ENCODE measurements around the gene TLE1.
A peak's percentile ranks its signal among the peaks of the same experiment; 100 is the strongest.

Gene TLE1

DNA sequence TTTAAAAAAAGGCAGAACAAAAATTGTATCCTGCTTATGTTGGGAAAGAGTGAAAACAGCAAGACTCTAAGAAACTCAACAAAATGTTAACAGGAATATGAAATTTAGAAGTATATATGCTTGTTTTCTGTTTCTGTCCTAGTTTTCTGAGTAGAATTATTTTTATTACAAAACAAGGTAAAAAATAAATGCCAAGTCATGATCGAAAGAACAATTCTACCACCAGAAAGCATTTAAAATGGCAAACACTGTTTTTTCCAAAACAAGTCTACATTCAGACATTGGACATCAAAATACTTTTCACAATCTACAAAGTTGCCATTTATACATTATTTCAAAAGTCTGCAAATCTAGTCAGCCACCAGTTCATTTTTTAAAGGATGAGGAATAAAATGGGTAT is 102.6 kb downstream of the TLE1 start:
- no peak overlapping the region for H3K14ac ChIP-seq (ENCODE audit: low read length in 2 of 2)
- 100% methylated on average over 1 of the region's 1 CpG for WGBS
- no peak overlapping the region for H2AK5ac ChIP-seq (ENCODE audit: low read length, severe bottlenecking)
- H2BK15ac ChIP-seq (ENCODE audit: low read depth, poor library complexity, severe bottlenecking) = no peak overlapping the region
- no peak overlapping the region for H3K4me2 ChIP-seq (ENCODE audit: low read length, poor library complexity, severe bottlenecking)
- H3K9me3 ChIP-seq (ENCODE audit: control insufficient read depth, low read length) = no peaks in the 10 kb centered on the region
- no peak overlapping the region for H4K91ac ChIP-seq (ENCODE audit: low read length)
- no peaks in the 10 kb centered on the region for H3K27me3 ChIP-seq (ENCODE audit: control insufficient read depth in 1 of 2, insufficient read depth in 1 of 2, low read length in 2 of 2)
- peaks cover 13% of the 10 kb centered on the region for H3K4me1 ChIP-seq (ENCODE audit: control insufficient read depth, insufficient read depth, low read depth, low read length)
- DNase-seq = no peak
- H4K8ac ChIP-seq (ENCODE audit: low read length) = no peak overlapping the region
- no peak overlapping the region for H3K18ac ChIP-seq (ENCODE audit: low read depth in 1 of 2, low read length in 2 of 2)
- no peak overlapping the region for H2BK120ac ChIP-seq (ENCODE audit: low read depth, low read length)
- no peak overlapping the region for H3K27ac ChIP-seq (ENCODE audit: low read length, poor library complexity, severe bottlenecking)
- H2BK5ac ChIP-seq (ENCODE audit: low read depth, low read length, poor library complexity, severe bottlenecking) = no peak overlapping the region
- H3K4ac ChIP-seq (ENCODE audit: low read depth in 1 of 2, low read length in 2 of 2) = no peak overlapping the region
- no peak overlapping the region for H3K23ac ChIP-seq (ENCODE audit: low read length in 2 of 2)
- no peak overlapping the region for H3K4me3 ChIP-seq (ENCODE audit: insufficient read depth in 1 of 2, low read depth in 1 of 2, low read length in 2 of 2)
- H3K9ac ChIP-seq (ENCODE audit: low read length) = no peak overlapping the region
- no peak overlapping the region for H2BK12ac ChIP-seq (ENCODE audit: low read length in 2 of 2)
- peaks cover 28 to 80% of the 10 kb centered on the region in 2 experiments for H3K36me3 ChIP-seq (ENCODE audit: control insufficient read depth in 1 of 2, insufficient read depth in 2 of 2, low read depth in 1 of 2, low read length in 2 of 2)
- no peaks in the 10 kb centered on the region for H3K79me1 ChIP-seq (replicated peaks; ENCODE audit: low read length, poor library complexity, severe bottlenecking)
- H2AFZ ChIP-seq (ENCODE audit: low read depth, low read length) = no peak overlapping the region

DNA sequence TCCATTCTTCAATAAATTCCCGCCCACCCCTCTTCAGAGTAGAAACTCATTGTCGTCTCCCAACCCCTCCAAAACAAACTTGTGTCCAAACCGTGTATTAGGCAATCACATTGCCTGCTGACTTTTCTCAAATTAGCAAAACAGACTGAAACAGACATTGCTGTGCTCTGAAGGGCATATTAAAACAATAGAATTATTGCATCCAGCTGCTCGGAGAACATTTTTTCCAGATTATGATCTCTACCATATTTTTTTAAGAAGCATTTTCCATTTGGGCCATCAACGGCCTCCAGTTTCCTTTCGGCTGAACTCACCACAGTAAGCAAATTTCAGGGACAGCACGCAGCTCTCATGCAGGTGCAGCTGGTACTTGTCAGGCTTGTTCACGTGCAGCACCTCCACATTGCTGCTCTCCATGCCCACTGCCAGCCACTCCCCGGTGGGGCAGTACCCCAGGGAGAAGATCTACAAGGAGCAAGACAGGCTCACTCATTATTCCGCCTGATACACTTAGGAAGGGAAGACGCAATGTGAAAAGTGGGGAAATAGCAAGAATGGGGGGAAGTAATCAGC is 104.1 kb downstream of the TLE1 start:
- Histone ChIP-seq H4K8ac (ENCODE audit: low read length) (no peak overlapping the region), H3K27ac (ENCODE audit: low read length, poor library complexity, severe bottlenecking) (no peak overlapping the region), H3K4me1 (ENCODE audit: control insufficient read depth, insufficient read depth, low read depth, low read length) (peaks cover 12% of the 10 kb centered on the region), H2BK120ac (ENCODE audit: low read depth, low read length) (no peak overlapping the region), H2BK15ac (ENCODE audit: low read depth, poor library complexity, severe bottlenecking) (no peak overlapping the region), H2AK5ac (ENCODE audit: low read length, severe bottlenecking) (no peak overlapping the region), H3K4me2 (ENCODE audit: low read length, poor library complexity, severe bottlenecking) (no peak overlapping the region), H3K36me3 (ENCODE audit: control insufficient read depth in 1 of 2, insufficient read depth in 2 of 2, low read depth in 1 of 2, low read length in 2 of 2) (peaks cover 21 to 76% of the 10 kb centered on the region in 2 experiments), H3K14ac (ENCODE audit: low read length in 2 of 2) (no peak overlapping the region), H3K27me3 (ENCODE audit: control insufficient read depth in 1 of 2, insufficient read depth in 1 of 2, low read length in 2 of 2) (no peaks in the 10 kb centered on the region), H3K18ac (ENCODE audit: low read depth in 1 of 2, low read length in 2 of 2) (no peak overlapping the region), H3K4me3 (ENCODE audit: insufficient read depth in 1 of 2, low read depth in 1 of 2, low read length in 2 of 2) (no peak overlapping the region), H3K4ac (ENCODE audit: low read depth in 1 of 2, low read length in 2 of 2) (no peak overlapping the region), H3K79me1 (replicated peaks; ENCODE audit: low read length, poor library complexity, severe bottlenecking) (no peaks in the 10 kb centered on the region), H2AFZ (ENCODE audit: low read depth, low read length) (no peak overlapping the region), H4K91ac (ENCODE audit: low read length) (no peak overlapping the region), H3K9ac (ENCODE audit: low read length) (no peak overlapping the region), H3K9me3 (ENCODE audit: control insufficient read depth, low read length) (no peaks in the 10 kb centered on the region), H2BK12ac (ENCODE audit: low read length in 2 of 2) (no peak overlapping the region), H2BK5ac (ENCODE audit: low read depth, low read length, poor library complexity, severe bottlenecking) (no peak overlapping the region), H3K23ac (ENCODE audit: low read length in 2 of 2) (no peak overlapping the region)
- WGBS = 98% methylated on average over 11 of the region's 11 CpGs
- DNase-seq = no peak

- Histone ChIP-seq H3K4me2 (ENCODE audit: low read length, poor library complexity, severe bottlenecking) (no peak overlapping the region), H3K4me1 (ENCODE audit: control insufficient read depth, insufficient read depth, low read depth, low read length) (peaks cover 12% of the 10 kb centered on the region), H3K14ac (ENCODE audit: low read length in 2 of 2) (no peak overlapping the region), H3K36me3 (ENCODE audit: control insufficient read depth in 1 of 2, insufficient read depth in 2 of 2, low read depth in 1 of 2, low read length in 2 of 2) (peaks cover 12 to 65% of the 10 kb centered on the region in 2 experiments), H3K4ac (ENCODE audit: low read depth in 1 of 2, low read length in 2 of 2) (no peak overlapping the region), H2BK15ac (ENCODE audit: low read depth, poor library complexity, severe bottlenecking) (no peak overlapping the region), H3K18ac (ENCODE audit: low read depth in 1 of 2, low read length in 2 of 2) (no peak overlapping the region), H3K27ac (ENCODE audit: low read length, poor library complexity, severe bottlenecking) (no peak overlapping the region), H2BK120ac (ENCODE audit: low read depth, low read length) (no peak overlapping the region), H4K8ac (ENCODE audit: low read length) (no peak overlapping the region), H2BK5ac (ENCODE audit: low read depth, low read length, poor library complexity, severe bottlenecking) (no peak overlapping the region), H4K91ac (ENCODE audit: low read length) (no peak overlapping the region), H3K9ac (ENCODE audit: low read length) (no peak overlapping the region), H3K27me3 (ENCODE audit: control insufficient read depth in 1 of 2, insufficient read depth in 1 of 2, low read length in 2 of 2) (no peaks in the 10 kb centered on the region), H3K4me3 (ENCODE audit: insufficient read depth in 1 of 2, low read depth in 1 of 2, low read length in 2 of 2) (no peak overlapping the region), H3K79me1 (replicated peaks; ENCODE audit: low read length, poor library complexity, severe bottlenecking) (no peaks in the 10 kb centered on the region), H3K23ac (ENCODE audit: low read length in 2 of 2) (no peak overlapping the region), H3K9me3 (ENCODE audit: control insufficient read depth, low read length) (no peaks in the 10 kb centered on the region), H2BK12ac (ENCODE audit: low read length in 2 of 2) (no peak overlapping the region), H2AFZ (ENCODE audit: low read depth, low read length) (no peak overlapping the region), H2AK5ac (ENCODE audit: low read length, severe bottlenecking) (no peak overlapping the region)
- 98% methylated on average over 6 of the region's 8 CpGs for WGBS
- no peak for DNase-seq
Observed at GRCh38 chr9:81584099-81584498, 105.2 kb downstream of the TLE1 start.

GRCh38 chr9:81581986-81582385 is 107.4 kb downstream of the TLE1 start:
- no peak overlapping the region for H2BK12ac ChIP-seq (ENCODE audit: low read length in 2 of 2)
- H3K79me1 ChIP-seq (replicated peaks; ENCODE audit: low read length, poor library complexity, severe bottlenecking) = no peaks in the 10 kb centered on the region
- no peak overlapping the region for H2BK15ac ChIP-seq (ENCODE audit: low read depth, poor library complexity, severe bottlenecking)
- H2BK120ac ChIP-seq (ENCODE audit: low read depth, low read length) = no peak overlapping the region
- H3K4me1 ChIP-seq (ENCODE audit: control insufficient read depth, insufficient read depth, low read depth, low read length) = peaks cover 3% of the 10 kb centered on the region
- no peak overlapping the region for H3K27ac ChIP-seq (ENCODE audit: low read length, poor library complexity, severe bottlenecking)
- no peak overlapping the region for H3K4me2 ChIP-seq (ENCODE audit: low read length, poor library complexity, severe bottlenecking)
- H3K27me3 ChIP-seq (ENCODE audit: control insufficient read depth in 1 of 2, insufficient read depth in 1 of 2, low read length in 2 of 2) = no peaks in the 10 kb centered on the region
- 100% methylated on average over 1 of the region's 3 CpGs for WGBS
- H2BK5ac ChIP-seq (ENCODE audit: low read depth, low read length, poor library complexity, severe bottlenecking) = no peak overlapping the region
- H2AK5ac ChIP-seq (ENCODE audit: low read length, severe bottlenecking) = no peak overlapping the region
- peaks cover 9 to 45% of the 10 kb centered on the region in 2 experiments for H3K36me3 ChIP-seq (ENCODE audit: control insufficient read depth in 1 of 2, insufficient read depth in 2 of 2, low read depth in 1 of 2, low read length in 2 of 2)
- H3K18ac ChIP-seq (ENCODE audit: low read depth in 1 of 2, low read length in 2 of 2) = peak overlapping the region in 1 of 2 experiments; percentile 30
- no peak for DNase-seq
- no peaks in the 10 kb centered on the region for H3K9me3 ChIP-seq (ENCODE audit: control insufficient read depth, low read length)
- H3K23ac ChIP-seq (ENCODE audit: low read length in 2 of 2) = no peak overlapping the region
- H4K91ac ChIP-seq (ENCODE audit: low read length) = no peak overlapping the region
- H4K8ac ChIP-seq (ENCODE audit: low read length) = no peak overlapping the region
- no peak overlapping the region for H2AFZ ChIP-seq (ENCODE audit: low read depth, low read length)
- H3K4ac ChIP-seq (ENCODE audit: low read depth in 1 of 2, low read length in 2 of 2) = no peak overlapping the region
- H3K14ac ChIP-seq (ENCODE audit: low read length in 2 of 2) = no peak overlapping the region
- H3K4me3 ChIP-seq (ENCODE audit: insufficient read depth in 1 of 2, low read depth in 1 of 2, low read length in 2 of 2) = no peak overlapping the region
- H3K9ac ChIP-seq (ENCODE audit: low read length) = no peak overlapping the region

Data from mesenchymal stem cell (in vitro differentiated cells and primary cell).